Osteoblast (primary cell): ENCODE data around the gene MEF2C. TPM values are rescaled to one million over a fixed set of nuclear protein-coding genes. Genes with fewer than 3 reads are reported as not detected.
A peak's percentile ranks its signal among the peaks of the same experiment; 100 is the strongest.

ENCODE experiments used
- DNase-seq: peaks from one replicate; pipeline ENCODE4 v3.0.0; 2011; ENCODE audit warnings: low spot score, mixed read lengths; ENCODE audit not compliant: insufficient read length; ENCODE audit errors: missing footprints
- H2AFZ ChIP-seq: 2 replicates; pipeline ENCODE4 v1.6.0; 2011; ENCODE audit warnings: mild to moderate bottlenecking, low read length
- H3K27ac ChIP-seq: 2 replicates; pipeline ENCODE4 v1.5.1; 2011; ENCODE audit warnings: mild to moderate bottlenecking, low read depth, low read length, moderate library complexity
- H3K27me3 ChIP-seq: 2 replicates; pipeline ENCODE4 v1.6.0; 2012; ENCODE audit warnings: mild to moderate bottlenecking, control low read depth, inconsistent platforms, low read length, moderate library complexity; ENCODE audit not compliant: insufficient read depth
- H3K36me3 ChIP-seq: 2 replicates; pipeline ENCODE4 v1.5.1; 2011; ENCODE audit warnings: mild to moderate bottlenecking, low read length, control low read depth, moderate library complexity; ENCODE audit not compliant: insufficient read depth
- H3K4me1 ChIP-seq: 2 replicates; pipeline ENCODE4 v1.5.1; 2011; ENCODE audit warnings: mild to moderate bottlenecking, low read length, control low read depth, moderate library complexity; ENCODE audit not compliant: insufficient read depth
- H3K4me2 ChIP-seq: 2 replicates; pipeline ENCODE4 v1.6.0; 2011; ENCODE audit warnings: mild to moderate bottlenecking, low read length; ENCODE audit not compliant: insufficient read depth
- H3K4me3 ChIP-seq: fragments of 200-600 bp; sonication (generic); 3 replicates; pipeline ENCODE4 v1.5.1; 2012; ENCODE audit warnings: mild to moderate bottlenecking, low read length, inconsistent platforms; ENCODE audit not compliant: insufficient read depth
- H3K79me2 ChIP-seq: 2 replicates; pipeline ENCODE4 v1.6.0; 2012; ENCODE audit warnings: mild to moderate bottlenecking, low read length, control low read depth, inconsistent platforms; ENCODE audit not compliant: insufficient read depth
- H3K9me3 ChIP-seq: 2 replicates; pipeline ENCODE4 v1.5.1; 2011; ENCODE audit warnings: low read depth, low read length, control low read depth
- H4K20me1 ChIP-seq: 2 replicates; pipeline ENCODE4 v1.6.0; 2012; ENCODE audit warnings: mild to moderate bottlenecking, low read length, control low read depth; ENCODE audit not compliant: insufficient read depth
- total RNA-seq: library from RNA; depleted of rRNA; stranded (reverse); fragments of >200 nt; gene quantifications from 2 replicates; pipeline ENCODE4 v1.2.3, GENCODE V29; 2012
- TF ChIP-seq, protein P1 (sequence below): IDR thresholded peaks from 2 replicates; pipeline ENCODE4 v1.5.1; 2011; ENCODE audit warnings: mild to moderate bottlenecking, low read depth, low read length, moderate library complexity; ENCODE audit errors: extremely low read depth

MEF2C gene
- total RNA-seq, 1 donor: 13.4 TPM

DNA sequence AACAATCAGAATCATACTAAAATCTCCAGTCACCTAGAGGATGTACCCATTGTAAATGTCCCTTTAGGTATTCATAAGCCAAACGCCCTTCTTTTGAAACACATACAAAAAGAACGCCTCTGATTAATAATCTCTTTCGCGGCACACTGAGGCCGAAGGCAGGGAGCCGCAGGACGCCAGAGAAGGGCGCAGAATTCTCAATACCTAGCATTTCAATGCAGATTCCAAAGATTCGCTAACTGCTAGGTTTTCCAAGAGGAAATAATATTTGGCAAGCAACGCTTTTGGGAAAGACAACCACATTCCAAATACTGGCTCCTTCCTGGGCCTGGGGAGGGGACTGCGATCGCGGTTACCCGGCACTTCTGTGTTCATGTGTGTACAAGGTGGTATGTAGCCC lies 203.3 kb downstream of the MEF2C start:
- Histone ChIP-seq H4K20me1 (no peaks in the 10 kb centered on the region), H3K79me2 (no peaks in the 10 kb centered on the region), H3K4me2 (no peak overlapping the region), H3K27ac (no peak overlapping the region), H3K36me3 (no peaks in the 10 kb centered on the region), H3K27me3 (peaks cover 98% of the 10 kb centered on the region), H3K9me3 (no peaks in the 10 kb centered on the region), H3K4me3 (no peak overlapping the region), H2AFZ (no peak overlapping the region), H3K4me1 (peaks cover 3% of the 10 kb centered on the region)
- peak; percentile 44 for DNase-seq
- TF ChIP-seq, protein P1, sequence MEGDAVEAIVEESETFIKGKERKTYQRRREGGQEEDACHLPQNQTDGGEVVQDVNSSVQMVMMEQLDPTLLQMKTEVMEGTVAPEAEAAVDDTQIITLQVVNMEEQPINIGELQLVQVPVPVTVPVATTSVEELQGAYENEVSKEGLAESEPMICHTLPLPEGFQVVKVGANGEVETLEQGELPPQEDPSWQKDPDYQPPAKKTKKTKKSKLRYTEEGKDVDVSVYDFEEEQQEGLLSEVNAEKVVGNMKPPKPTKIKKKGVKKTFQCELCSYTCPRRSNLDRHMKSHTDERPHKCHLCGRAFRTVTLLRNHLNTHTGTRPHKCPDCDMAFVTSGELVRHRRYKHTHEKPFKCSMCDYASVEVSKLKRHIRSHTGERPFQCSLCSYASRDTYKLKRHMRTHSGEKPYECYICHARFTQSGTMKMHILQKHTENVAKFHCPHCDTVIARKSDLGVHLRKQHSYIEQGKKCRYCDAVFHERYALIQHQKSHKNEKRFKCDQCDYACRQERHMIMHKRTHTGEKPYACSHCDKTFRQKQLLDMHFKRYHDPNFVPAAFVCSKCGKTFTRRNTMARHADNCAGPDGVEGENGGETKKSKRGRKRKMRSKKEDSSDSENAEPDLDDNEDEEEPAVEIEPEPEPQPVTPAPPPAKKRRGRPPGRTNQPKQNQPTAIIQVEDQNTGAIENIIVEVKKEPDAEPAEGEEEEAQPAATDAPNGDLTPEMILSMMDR: no peak

DNA sequence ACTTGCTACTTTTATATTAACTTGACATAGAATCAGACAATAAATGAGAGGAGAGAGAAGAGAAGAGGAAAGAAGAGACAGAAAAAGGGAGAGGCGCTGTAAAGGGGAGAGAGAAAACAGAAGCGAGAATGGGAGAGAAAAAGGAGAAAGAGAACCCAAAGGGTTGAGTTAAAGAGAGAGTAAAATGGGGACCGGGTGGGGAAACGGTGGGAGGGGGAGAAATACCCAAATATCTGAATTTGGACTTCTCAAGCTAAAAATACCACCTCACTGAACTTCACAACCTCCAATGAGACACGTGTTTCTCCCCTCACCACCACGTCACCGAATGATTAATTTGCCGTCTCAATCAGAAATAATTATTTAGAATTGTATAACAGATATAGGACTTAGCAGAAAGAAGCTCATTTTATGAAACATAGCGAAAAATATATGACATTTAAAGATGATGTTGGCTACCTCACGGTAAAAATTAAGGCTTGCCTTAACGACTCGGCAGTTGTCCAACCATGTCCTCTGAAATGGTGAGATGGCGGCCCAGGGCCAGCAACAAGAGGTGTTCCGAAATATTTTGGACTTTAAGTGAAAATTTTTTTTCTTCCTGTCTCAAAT lies 204.1 kb downstream of the MEF2C start:
- TF ChIP-seq, protein P1: no peak
- no peak overlapping the region for H3K4me3 ChIP-seq
- no peaks in the 10 kb centered on the region for H3K36me3 ChIP-seq
- no peak overlapping the region for H3K4me2 ChIP-seq
- peaks cover 97% of the 10 kb centered on the region for H3K27me3 ChIP-seq
- H3K79me2 ChIP-seq: no peaks in the 10 kb centered on the region
- no peaks in the 10 kb centered on the region for H4K20me1 ChIP-seq
- no peak overlapping the region for H2AFZ ChIP-seq
- no peaks in the 10 kb centered on the region for H3K9me3 ChIP-seq
- H3K27ac ChIP-seq: no peak overlapping the region
- peaks cover 3% of the 10 kb centered on the region for H3K4me1 ChIP-seq
- DNase-seq: peak; percentile 18

DNA sequence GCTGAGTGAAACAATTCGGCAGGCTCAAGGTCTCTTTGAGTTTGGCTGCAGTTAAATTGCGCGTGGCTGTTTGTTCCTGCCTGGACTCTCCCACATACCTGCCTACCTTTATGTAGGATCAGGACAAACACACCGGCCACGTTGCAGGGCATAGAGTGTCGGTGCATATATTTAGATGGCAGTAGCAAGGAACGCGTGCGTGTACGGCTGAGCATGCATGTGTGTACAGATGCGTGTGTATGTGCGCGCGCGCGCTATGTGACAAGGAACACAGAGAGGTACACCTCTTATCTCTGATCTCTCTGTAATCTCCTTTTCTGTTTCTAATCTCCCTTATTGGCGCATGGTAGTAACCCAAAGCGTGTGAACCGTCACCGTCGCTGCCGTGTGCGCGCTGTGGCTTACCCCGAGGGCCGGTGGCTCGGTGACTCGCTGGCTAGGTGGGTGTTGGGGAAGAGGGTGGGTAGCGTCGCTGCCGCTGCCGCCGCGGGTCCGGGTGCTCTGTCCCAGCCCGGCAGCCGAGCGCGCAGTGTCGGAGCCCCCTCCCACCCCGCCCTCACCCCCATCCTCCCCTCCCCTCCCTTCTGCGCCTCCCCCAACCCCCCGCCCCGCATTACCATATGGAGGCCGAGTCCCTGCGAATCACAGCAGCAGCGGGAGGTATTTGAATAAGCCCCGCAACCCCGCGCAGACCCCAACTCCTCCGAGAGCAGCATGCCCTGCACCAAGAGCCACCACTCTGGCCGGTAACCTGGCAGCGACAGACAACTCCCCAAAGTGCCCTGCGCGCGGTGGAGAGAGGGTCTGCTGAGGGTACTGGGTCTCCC lies 204.8 kb downstream of the MEF2C start:
- Histone ChIP-seq H3K27me3 (peaks cover 97% of the 10 kb centered on the region), H3K9me3 (no peaks in the 10 kb centered on the region)

More for the DNA sequence above, 204.8 kb downstream of the MEF2C start:
- H3K4me2 ChIP-seq: no peak overlapping the region
- H2AFZ ChIP-seq: no peak overlapping the region
- peaks cover 3% of the 10 kb centered on the region for H3K4me1 ChIP-seq
- DNase-seq: no peak
- H3K27ac ChIP-seq: no peak overlapping the region
- H3K4me3 ChIP-seq: no peak overlapping the region
- no peaks in the 10 kb centered on the region for H3K79me2 ChIP-seq
- no peaks in the 10 kb centered on the region for H3K36me3 ChIP-seq
- TF ChIP-seq, protein P1: no peak
- no peaks in the 10 kb centered on the region for H4K20me1 ChIP-seq
